Activated CD8-positive, alpha-beta memory T cell treated with anti-CD3 and anti-CD28 coated beads for 48 hours (primary cell): ENCODE measurements around the gene SEPHS1.
"Not testable (repeated sequence)": the region's sequence is repeated elsewhere in the genome, so short reads cannot be mapped to it uniquely, and the experiment has no call there.

Experiments used
- DNase-seq, 3 experiments: peaks; one replicate each; pipeline ENCODE4 v3.0.0-alpha.2; 2020; ENCODE audit warnings: low read depth in 2 of 3, low spot score in 2 of 3

SEPHS1 gene

DNA sequence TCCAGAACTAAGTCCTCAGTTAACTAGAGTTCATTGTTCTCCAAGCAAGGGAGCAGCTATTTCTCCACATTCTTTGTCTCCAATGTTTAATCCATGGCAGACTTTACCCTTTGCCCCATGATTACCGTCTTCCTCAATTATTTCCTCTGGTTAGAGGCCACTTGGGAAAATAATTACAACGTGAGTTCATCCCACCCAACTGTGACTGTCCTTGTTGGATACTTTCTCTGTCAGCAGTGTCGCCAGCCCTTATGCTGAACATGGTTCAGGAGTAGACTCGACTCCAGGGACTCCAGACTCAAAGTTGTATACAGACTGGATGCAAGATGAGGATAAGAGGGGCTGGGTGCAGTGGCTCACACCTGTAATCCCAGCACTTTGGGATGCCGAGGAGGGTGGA lies 17.1 kb upstream of the SEPHS1 start:
- DNase-seq, result no peak

DNA sequence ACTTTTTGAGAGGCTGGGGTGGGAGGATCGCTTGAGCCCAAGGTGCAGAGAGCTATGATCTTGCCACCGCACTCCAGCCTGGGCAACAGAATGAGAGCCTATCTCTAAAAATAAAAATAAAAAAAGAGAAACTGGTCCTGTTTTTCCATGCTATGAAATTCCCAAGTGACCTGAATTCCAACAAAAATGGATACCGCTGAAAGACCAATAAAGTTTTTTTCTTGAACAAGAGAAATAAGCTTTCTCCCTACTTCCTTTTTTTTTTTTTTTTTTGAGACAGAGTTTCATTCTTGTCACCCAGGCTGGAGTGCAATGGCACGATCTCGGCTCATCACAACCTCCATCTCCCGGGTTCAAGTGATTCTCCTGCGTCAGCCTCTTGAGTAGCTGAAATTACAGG lies 12.5 kb upstream of the SEPHS1 start:
- DNase-seq, result no peak

DNA sequence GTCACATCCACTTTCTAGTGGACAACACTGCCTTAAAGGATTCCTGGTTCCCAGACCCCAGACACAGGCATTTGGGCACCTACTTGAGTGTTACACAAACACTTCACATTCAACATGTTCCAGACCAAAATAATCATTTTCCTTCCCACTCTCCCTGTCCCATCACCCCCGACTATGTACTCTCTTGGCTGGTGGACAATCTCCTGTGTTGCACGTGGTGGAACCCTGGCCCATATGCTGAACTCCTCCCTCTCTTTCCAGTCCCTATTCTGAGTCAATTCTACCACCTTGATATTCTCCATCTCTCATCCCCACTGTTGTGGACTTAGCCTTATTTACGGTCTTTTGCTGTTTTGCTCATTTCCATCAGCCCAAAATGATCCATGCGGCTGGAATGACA lies 8.3 kb upstream of the SEPHS1 start:
- no peak for DNase-seq

DNA sequence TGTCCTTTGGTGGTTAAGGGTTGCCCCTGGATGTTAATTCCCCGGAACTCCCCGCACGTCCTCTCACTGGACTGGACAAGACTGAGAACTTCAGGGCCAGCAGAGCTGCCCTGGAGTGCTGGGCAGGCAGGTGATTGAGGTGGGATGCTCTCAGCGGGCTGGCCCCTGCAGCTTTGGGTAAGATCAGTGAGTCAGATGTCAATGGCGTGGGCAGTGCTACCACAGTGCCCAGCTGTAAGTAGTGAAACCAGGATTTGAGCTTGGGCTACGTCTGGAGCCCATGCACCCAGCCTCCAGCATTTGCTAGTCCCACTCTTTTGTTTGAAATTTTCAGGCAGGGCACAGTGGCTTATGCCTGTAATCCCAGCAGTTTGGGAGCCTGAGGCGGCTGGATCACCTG lies 6.7 kb upstream of the SEPHS1 start:
- DNase-seq, result no peak

DNA sequence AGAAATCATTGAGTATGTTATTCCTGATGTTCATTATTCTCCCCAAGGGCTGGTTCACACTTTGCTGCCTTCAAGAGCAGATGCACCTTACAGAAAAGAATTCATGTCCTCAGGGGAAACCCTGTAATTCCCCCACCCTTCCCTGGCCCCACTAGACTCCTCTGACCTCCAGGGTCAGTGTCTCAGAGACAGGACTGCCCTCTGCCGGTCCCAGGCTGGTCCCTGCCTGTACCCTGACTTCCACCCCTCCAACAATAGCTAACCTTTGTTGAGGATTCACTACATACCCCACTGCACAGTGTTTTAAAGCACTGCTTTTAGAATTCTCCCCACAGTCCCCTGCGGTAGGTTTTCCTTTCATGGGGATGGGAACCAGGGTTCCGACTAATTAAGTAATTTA lies 4.4 kb upstream of the SEPHS1 start:
- DNase-seq, result no peak

DNA sequence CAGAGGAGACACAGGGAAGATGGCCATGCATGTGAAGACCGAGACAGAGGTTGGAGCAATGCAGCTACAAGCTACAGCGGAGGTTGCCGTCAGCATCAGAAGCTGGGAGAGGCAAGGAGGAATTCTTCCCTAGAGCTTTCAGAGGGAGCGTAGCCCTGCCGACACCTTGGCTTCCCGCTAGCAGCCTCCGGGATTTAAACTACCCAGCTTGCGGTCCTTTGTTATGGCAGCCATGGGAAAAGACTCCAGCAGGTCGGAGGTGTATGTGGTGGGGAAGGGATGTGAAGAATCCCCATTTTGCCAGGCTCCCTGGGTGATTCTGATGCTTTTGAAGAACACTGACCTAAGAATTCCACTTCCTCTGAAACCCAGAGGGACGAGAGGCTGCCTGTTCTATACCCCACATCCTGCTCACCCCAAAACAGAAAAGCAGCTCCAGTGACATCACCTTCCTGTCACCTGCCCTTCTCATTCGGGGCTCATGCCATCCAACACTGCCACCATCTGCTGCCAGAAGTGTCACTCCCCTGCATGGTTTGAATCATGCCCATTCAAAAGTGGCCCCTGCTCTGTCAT lies 3.3 kb upstream of the SEPHS1 start:
- DNase-seq, result no peak

DNA sequence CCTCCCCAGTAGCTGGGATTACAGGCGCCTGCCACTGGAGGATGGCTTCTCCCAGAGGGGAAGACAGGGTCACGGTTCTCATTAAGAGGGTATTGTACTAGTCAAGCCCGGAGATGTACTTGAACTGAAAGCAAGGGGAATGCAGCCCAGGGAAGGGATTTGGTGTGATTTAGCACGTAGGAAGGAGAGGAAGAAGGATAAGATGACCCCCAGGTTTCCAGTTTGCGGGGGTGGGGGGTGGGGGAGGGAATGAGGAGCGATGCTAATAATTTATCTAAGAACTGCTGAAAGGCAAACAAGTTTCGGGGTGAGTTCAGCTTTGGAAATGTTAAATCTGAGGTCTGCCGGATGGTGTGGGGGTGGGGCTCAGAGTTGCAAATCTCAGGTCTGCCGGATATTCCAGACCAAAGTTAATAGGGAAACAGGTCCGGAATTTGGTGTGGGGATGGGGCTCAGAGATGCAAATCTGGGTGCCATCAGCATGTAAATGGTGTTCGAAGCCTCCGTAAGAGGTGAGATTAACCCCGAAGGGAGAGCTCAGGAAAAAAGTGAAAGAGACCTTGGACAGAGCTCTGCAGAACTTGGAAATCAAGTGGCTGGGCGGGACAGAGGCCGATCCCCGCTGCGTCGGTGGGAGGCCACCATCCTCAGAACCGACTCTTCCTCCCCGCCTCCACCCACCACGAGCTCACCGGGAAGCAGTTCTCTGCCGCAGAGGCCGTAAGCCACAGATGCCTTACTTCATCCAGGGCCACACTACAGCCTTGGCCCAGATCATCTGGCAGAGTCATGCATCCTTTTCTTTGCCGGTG lies 1.6 kb upstream of the SEPHS1 start:
- peak in 1 of 3 experiments; percentile 21 for DNase-seq

DNA sequence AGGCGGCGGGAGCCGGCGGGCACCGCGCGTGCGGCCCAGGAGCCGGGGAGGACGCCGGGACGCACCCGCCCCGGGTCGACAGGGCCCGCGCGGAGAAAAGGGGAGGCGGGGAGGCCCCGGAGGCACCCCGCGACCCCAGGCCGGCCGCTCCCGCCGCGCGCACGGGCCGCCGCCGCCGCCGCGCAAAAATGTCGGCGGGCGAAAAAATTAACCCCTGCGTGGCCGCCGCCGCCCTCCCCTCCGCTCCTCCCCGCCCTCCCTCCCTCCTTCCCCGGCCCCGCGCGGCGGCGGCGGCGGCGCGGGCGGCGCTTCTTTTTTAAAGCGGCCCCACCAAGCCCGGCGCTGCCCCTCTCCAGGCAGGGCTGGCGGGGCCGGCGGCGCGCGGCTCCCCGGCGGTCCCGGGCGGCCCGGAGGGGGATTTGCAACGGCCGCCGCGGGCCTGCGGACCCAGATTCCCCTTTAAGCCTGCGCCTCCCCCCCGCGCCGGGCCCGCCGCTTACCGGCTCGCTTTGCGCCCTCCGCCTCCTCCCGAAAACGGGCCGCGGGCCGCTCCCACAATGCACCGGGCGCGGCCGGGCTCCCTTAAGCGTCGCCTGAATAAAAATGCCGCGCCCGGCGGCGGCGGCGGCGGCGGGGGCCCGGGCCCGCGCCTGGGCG lies 465 bp downstream of the SEPHS1 start:
- DNase-seq, result peak; percentile 41 to 56 (median 48)

DNA sequence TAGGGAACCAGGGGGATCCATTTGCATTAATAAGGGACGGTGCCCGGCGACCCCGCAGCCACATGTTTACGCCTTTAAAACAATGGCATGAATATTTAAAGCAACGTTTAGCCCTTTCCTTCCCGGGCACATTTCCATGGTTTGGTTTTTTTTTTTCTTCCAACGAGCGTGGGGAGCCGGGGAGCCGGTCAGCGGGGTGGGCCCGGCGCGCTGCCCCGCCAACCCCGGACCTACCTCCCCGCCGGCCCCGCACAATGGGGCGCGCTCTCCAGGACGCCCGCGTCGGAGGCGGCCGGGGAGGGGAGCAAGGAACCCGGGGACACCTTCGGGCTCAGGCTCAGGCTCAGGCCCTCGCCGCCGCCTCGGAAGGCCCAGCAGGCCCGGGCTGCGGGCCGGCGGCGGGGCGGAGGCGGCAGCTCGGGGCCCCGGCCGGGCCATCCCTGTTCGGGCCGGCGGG lies 1.0 kb downstream of the SEPHS1 start:
- DNase-seq, result no peak

DNA sequence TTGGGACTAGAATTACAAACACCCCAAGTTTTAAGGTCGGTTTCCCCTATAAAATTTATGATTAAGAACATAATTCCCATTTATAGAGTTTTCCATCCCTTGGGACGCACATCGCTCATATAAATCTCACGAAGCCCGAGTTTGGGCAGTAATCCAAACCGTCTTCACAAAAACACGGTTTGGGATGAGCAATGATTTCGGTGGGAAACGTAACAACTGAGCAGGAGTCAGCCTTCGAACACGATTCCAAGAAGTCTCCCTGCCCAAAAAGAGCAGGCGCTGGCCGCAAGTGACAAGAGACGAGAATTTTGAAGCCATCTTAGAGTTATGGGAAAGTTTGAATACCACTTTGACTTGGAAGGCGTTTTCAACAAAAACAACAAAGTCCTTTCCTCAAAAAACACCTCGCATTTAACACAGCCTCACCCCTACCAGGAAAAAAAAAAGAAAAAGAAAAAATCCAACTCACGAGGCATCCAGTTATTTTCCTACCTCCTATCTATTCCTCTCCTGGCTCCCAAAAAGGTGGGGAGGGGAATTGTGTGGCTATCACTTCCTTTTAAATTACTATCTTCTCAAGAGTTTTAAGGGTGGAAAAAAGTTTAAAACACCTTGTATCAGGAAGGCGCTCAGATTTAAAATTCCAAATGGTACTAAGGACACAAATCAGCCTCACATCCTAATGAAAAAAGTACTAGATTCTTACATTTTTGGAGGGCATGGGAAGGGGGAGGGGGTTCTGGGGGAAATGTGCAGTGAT lies 1.6 kb downstream of the SEPHS1 start:
- no peak for DNase-seq

DNA sequence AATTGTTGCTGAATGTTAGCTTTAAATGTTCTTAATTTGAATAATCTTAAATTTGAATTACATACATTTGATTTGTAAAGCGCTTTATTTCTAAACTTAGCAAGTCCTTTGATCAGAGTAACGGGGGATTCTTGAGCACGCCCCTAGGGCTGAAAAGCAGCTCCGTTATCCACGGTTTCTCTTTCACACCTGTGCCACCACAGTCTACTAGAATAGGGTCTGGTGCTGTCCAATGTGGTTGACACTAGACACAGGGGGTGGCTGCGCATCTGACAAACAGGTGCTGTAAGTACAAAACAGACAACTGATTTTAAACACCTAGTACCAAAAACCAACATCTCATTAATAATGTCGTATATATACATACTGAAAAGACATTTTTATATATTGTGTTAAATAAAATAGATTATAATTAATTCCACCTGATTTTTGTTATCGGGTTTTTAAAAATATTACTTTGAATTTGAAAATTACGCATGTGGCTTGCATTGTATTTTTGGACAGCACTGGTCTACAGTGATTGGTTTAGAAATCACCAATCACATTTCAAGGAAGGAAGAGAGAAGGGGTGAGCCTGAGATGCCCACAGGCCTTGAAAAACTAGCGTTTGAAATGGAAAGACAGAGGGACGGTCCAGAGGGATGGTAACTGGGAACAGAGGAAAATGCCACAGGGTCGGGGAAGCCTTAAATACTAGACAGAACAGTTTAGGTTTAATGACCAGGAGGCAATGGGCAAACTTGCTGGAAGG lies 7.3 kb downstream of the SEPHS1 start:
- DNase-seq, result no peak

DNA sequence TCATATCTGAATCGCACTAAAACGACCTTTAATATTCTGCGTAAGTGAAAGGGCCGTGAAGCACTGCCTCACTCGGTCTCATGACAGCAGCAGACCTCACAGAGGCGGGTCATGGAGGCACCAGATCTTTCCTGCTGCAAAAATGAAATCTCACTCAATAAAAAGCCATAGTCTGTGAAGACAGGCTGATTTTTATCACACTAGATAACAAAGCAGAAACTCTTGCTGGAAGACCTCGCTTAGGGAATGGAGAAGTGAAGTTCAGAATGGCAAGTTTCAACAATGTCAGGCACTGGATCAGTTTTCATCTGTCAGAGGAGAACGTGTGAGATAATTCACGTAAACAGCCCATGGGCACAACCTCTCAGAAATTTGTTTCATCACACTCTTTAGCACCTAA lies 8.0 kb downstream of the SEPHS1 start:
- no peak for DNase-seq

DNA sequence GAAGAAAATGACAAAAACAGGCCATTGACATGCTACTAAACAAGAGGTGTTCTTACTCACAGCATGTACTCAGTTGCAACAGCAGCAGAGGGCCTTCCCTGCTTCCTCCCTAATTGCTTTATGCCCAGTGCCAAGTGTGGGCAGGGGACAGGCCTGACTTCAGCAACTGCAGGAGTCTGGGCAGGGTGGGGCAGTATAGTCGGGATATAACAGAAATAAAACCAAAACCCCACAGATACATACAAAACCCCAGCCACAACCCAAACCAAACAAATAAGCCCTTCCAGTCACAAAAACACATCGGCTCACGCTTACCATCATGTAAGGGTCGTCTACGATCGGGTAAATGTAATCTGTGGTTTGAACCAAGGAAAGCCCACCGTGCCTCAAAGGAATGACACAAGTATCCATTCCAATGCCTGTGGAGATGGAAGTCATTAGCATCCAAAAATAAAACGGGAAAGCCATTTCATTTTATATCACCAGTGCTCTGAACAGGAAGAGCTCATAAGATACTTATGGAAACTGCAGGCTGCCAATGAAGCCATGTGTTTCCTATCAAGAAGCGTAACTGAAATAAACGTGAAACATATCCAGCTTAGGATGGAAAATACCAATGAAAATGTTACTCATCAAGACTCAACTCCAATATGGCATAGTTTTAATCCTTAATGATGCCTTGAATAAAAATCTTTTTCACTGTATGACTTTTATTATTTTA lies 9.5 kb downstream of the SEPHS1 start:
- no peak for DNase-seq

DNA sequence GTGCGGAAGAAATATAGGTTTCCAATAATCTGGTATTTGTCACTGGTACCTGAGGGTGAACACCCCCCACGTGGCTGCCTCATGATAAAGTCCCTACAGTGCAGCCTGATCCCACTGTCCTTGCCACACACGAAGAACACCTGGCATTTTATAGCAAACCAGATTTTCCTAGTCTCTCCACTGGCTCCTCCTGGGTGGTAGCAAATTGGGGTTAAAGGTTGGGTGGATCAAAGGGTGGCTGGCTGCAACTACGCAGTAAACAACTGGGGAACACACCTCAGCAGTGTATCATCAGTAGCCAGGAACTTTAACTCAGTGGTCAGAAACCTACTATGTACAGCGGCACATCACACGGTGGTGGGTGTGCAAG lies 10.3 kb downstream of the SEPHS1 start:
- DNase-seq, result no peak

DNA sequence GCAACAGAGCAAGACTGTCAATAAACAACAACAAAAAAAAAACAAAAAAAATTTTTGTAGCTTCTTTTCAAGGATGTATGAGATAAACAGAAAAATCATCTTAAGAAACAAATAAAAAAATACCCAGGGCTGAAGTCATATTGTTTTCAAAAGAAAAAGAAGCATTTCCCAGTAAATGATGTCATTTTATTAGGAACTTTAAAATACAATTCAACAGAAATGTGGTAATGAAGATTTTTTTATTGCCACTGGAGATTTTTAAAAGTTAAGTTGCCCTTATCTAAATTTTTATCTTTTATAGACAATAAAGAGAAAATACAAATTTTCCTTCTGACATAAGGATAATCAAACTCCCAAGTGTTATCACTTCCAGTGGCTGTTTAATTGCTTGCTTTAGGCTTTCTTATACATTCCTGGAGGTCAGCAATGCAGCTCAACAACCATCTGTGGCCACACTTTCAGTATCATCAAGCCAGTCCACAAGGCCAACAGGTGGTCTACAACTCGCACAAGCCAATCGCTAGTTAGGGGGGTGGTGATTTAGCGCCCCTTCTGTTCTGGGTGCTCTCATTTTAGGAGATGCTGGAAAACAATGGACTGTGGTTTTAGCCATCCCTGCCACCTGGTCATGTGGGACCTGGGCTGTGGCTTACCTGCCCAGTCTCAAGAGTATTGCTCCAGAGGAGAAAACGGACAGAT lies 10.8 kb downstream of the SEPHS1 start:
- no peak for DNase-seq

DNA sequence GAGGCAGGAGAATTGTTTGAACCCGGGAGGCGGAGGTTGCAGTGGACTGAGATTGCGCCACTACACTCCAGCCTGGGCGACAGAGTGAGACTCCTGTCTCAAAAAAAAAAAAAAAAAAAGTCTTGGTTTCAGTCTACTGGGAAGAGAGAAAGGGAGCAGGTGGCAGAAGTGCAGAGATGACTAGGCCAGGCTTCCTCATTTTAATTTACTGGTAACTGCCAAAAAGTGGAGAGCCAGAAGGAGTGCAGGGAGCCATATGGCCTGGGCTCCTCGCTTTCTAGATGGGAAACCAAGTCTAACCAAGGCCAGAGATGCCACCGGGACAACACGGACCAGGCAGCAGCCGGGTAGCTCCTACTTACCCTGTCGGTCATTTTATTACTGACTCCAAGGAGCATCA lies 12.2 kb downstream of the SEPHS1 start:
- DNase-seq, result no peak

DNA sequence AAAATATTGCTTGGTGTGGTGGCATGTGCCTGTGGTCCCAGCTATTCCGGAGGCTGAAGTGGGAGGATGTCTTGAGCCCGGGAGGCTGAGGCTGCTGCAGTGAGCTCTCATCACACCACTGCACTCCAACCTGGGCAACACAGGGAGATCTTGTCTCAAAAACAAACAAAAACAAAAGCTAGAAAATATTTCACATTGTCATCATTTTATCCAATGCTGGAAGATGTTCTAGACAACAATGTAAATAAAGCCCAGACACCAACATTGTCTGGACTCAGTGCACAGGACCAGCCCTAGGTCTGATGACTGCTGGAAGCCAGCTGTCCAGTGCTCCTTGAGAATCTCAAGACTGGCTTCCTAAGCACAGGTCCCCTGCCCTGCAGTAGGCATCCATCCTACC lies 13.5 kb downstream of the SEPHS1 start:
- no peak for DNase-seq

DNA sequence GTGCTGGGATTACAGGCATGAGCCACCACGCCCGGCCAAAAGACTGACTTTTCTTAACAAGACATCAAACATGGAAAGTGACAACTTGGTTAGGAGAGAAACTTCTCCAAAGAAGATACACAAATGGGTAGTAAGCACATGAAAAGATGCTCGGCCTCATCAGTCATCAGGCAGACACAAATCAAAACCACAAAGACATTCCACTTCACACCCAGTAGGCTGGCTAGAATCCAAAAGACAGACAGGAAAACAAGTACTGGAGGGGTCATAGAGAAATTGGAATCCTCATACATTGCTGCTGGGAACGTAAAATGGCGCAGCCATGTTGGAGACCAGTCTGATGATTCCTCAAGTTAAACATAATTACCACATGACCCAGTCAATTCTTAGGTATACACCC lies 16.4 kb downstream of the SEPHS1 start:
- no peak for DNase-seq

DNA sequence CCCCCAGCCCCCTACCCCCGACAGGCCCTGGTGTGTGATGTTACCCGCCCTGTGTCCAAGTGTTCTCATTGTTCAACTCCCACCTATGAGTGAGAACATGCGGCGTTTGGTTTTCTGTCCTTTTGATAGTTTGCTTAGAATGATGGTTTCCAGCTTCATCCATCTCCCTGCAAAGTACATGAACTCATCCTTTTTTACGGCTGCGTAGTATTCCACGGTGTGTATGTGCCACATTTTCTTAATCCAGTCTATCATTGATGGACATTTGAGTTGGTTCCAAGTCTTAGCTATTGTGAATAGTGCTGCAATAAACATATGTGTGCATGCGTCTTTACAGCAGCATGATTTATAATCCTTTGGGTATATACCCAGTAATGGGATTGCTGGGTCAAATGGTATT lies 17.1 kb downstream of the SEPHS1 start:
- not testable (repeated sequence) for DNase-seq

DNA sequence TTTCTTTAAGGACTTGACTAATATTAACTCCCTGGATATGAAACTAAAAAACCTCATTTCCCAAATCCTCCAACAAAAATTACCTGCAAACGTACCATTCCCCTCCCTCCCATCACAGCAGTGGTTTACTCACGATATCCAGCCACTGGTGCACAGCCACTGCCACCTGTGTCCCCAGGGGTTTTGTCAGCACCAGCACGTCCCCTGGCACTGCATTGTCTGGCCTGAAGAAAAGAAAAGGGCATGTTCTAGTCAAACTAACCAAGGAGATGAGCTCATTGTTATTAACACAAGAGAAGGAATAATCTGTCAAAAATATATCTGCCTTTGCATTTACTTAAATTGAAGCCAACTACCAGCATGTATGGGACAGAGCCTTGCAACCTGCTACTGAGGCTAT lies 18.5 kb downstream of the SEPHS1 start:
- no peak for DNase-seq
